Fibroblast of lung (primary cell): ENCODE data around the gene RUFY3. TPM values are rescaled to one million over a fixed set of nuclear protein-coding genes. Genes with fewer than 3 reads are reported as not detected.

Source experiments
- DNase-seq, 2 donors: peaks; one replicate each; pipeline versions ENCODE4 v3.0.0 to v3.0.0-alpha.2; 2010; ENCODE audit warnings: low read depth in 2 of 2
- H2AFZ ChIP-seq: 2 replicates; pipeline ENCODE4 v1.5.1; 2012; ENCODE audit warnings: low read length, control low read depth, inconsistent platforms
- H3K27ac ChIP-seq: 2 replicates; pipeline ENCODE4 v1.5.1; 2011; ENCODE audit warnings: low read length, control low read depth; ENCODE audit not compliant: insufficient read depth
- H3K27me3 ChIP-seq: 2 replicates; pipeline ENCODE4 v1.5.1; 2011; ENCODE audit warnings: mild to moderate bottlenecking, low read length; ENCODE audit not compliant: control insufficient read depth, insufficient read depth
- H3K36me3 ChIP-seq: 2 replicates; pipeline ENCODE4 v1.5.1; 2011; ENCODE audit warnings: low read length; ENCODE audit not compliant: control insufficient read depth, insufficient read depth
- H3K4me1 ChIP-seq: 2 replicates; pipeline ENCODE4 v1.5.1; 2011; ENCODE audit warnings: low read length; ENCODE audit not compliant: control insufficient read depth, insufficient read depth; ENCODE audit errors: extremely low read depth
- H3K4me2 ChIP-seq: 2 replicates; pipeline ENCODE4 v1.5.1; 2011; ENCODE audit warnings: low read length, control low read depth; ENCODE audit not compliant: insufficient read depth; ENCODE audit errors: extremely low read depth
- H3K4me3 ChIP-seq, 4 experiments: fragments of 200-600 bp in 1 of 4; sonication (generic) in 1 of 4; replicated peaks in 1 of 4; 2 replicates each; pipeline ENCODE4 v1.5.1; 2011 to 2016; ENCODE audit warnings: low read length in 4 of 4, low read depth in 3 of 4, mild to moderate bottlenecking in 3 of 4, control low read depth in 2 of 4, inconsistent platforms in 1 of 4, mixed read lengths in 1 of 4; ENCODE audit not compliant: insufficient read depth in 1 of 4; ENCODE audit errors: control extremely low read depth in 1 of 4
- H3K79me2 ChIP-seq: 2 replicates; pipeline ENCODE4 v1.5.1; 2012; ENCODE audit warnings: mild to moderate bottlenecking, low read length, inconsistent platforms; ENCODE audit not compliant: control insufficient read depth, insufficient read depth
- H3K9ac ChIP-seq: 2 replicates; pipeline ENCODE4 v1.5.1; 2011; ENCODE audit warnings: mild to moderate bottlenecking, low read length, control low read depth; ENCODE audit not compliant: insufficient read depth
- H3K9me3 ChIP-seq: 2 replicates; pipeline ENCODE4 v1.5.1; 2012; ENCODE audit warnings: low read depth, low read length; ENCODE audit not compliant: control insufficient read depth, insufficient read depth
- H4K20me1 ChIP-seq: 2 replicates; pipeline ENCODE4 v1.5.1; 2011; ENCODE audit warnings: low read length; ENCODE audit not compliant: control insufficient read depth, insufficient read depth; ENCODE audit errors: extremely low read depth
- CTCF ChIP-seq, 2 donors: IDR thresholded peaks in 1 of 2; conservative IDR thresholded peaks in 1 of 2; 1 replicate in 1 of 2; 2 replicates in 1 of 2; pipeline ENCODE4 v1.5.1; 2011 to 2012; ENCODE audit warnings: low read length in 2 of 2, control low read depth in 1 of 2, inconsistent platforms in 1 of 2, low read depth in 1 of 2, mild to moderate bottlenecking in 1 of 2
- EZH2 ChIP-seq: IDR thresholded peaks from 2 replicates; pipeline ENCODE4 v1.5.1; 2012; ENCODE audit warnings: low read length, control low read depth, mild to moderate bottlenecking; ENCODE audit errors: missing control alignments
- polyA plus RNA-seq, 2 donors: library from polyadenylated mRNA; depleted of rRNA in 1 of 2; stranded (reverse) in 1 of 2; unstranded in 1 of 2; fragments of >200 nt; gene quantifications; 2 replicates each; pipeline ENCODE4 v1.2.1, GENCODE V29; 2011 to 2012; ENCODE audit warnings: missing spikeins in 1 of 2
- total RNA-seq: library from RNA; depleted of rRNA; stranded (reverse); fragments of >200 nt; gene quantifications from 2 replicates; pipeline ENCODE4 v1.2.1, GENCODE V29; 2014

RUFY3 gene
- total and polyA plus RNA-seq, 2 donors (not counting 1 experiment from before 2014, with no cell fraction given) = 36.3 to 97.8 TPM

GRCh38 chr4:70818921-70819320 lies 97.2 kb downstream of the RUFY3 start:
- Histone ChIP-seq H3K9ac (no peak overlapping the region), H3K9me3 (no peaks in the 10 kb centered on the region), H3K4me3 (no peak overlapping the region), H2AFZ (no peak overlapping the region), H3K4me1 (no peaks in the 10 kb centered on the region), H4K20me1 (no peaks in the 10 kb centered on the region), H3K4me2 (no peak overlapping the region), H3K27ac (no peak overlapping the region), H3K27me3 (no peaks in the 10 kb centered on the region), H3K79me2 (no peaks in the 10 kb centered on the region), H3K36me3 (no peaks in the 10 kb centered on the region)
- TF ChIP-seq EZH2 (no peak), CTCF (conservative IDR thresholded peaks at IDR 0.05 in 1 of 2, IDR thresholded peaks at IDR 0.05 in 1 of 2; ENCODE audit: low read depth in 1 of 2, low read length in 2 of 2) (no peak)
- no peak for DNase-seq

GRCh38 chr4:70829015-70829414 lies 107.3 kb downstream of the RUFY3 start:
- Histone ChIP-seq H3K4me2 (no peak overlapping the region), H3K4me1 (no peaks in the 10 kb centered on the region), H3K9me3 (no peaks in the 10 kb centered on the region), H3K36me3 (peaks cover 14% of the 10 kb centered on the region), H3K9ac (no peak overlapping the region), H3K4me3 (no peak overlapping the region), H3K27ac (no peak overlapping the region), H2AFZ (no peak overlapping the region), H3K27me3 (no peaks in the 10 kb centered on the region), H4K20me1 (no peaks in the 10 kb centered on the region), H3K79me2 (peaks cover 11% of the 10 kb centered on the region)
- no peak for DNase-seq
- TF ChIP-seq CTCF (conservative IDR thresholded peaks at IDR 0.05 in 1 of 2, IDR thresholded peaks at IDR 0.05 in 1 of 2; ENCODE audit: low read depth in 1 of 2, low read length in 2 of 2) = no peak
- TF ChIP-seq EZH2 = no peak

- H3K4me2 ChIP-seq = no peak overlapping the region
- no peak for TF ChIP-seq CTCF (conservative IDR thresholded peaks at IDR 0.05 in 1 of 2, IDR thresholded peaks at IDR 0.05 in 1 of 2; ENCODE audit: low read depth in 1 of 2, low read length in 2 of 2)
- no peak for TF ChIP-seq EZH2
- no peaks in the 10 kb centered on the region for H3K27me3 ChIP-seq
- H3K27ac ChIP-seq = no peak overlapping the region
- H3K4me3 ChIP-seq = no peak overlapping the region
- no peak overlapping the region for H3K9ac ChIP-seq
- no peaks in the 10 kb centered on the region for H3K9me3 ChIP-seq
- no peak overlapping the region for H2AFZ ChIP-seq
- H3K4me1 ChIP-seq = no peaks in the 10 kb centered on the region
- no peak for DNase-seq
- no peaks in the 10 kb centered on the region for H4K20me1 ChIP-seq
- H3K79me2 ChIP-seq = peaks cover 15% of the 10 kb centered on the region
- peaks cover 14% of the 10 kb centered on the region for H3K36me3 ChIP-seq
Measured at GRCh38 chr4:70829492-70829891, 107.7 kb downstream of the RUFY3 start.
